A375 (cell line): ENCODE measurements around the gene ZNF142. TPM values are rescaled to one million over a fixed set of nuclear protein-coding genes. Genes with fewer than 3 reads are reported as not detected.

Experiments used
- small RNA-seq: library from RNA; depleted of rRNA; stranded (forward); fragments of <200 nt; gene quantifications from one replicate; pipeline ENCODE3, GENCODE V24; 2014
- total RNA-seq: library from RNA; depleted of rRNA; stranded (reverse); fragments of >200 nt; shearing (Covaris generic); gene quantifications from 2 replicates; pipeline ENCODE4 v1.2.3, GENCODE V29; 2014; rRNA removed

The ZNF142 gene
- 12.0 and 13.4 TPM in 2 replicates for total RNA-seq

GRCh38 chr2:218659258-218659987, at the start of gene ZNF142, which contains the start of gene BCS1L:
TSS of gene ZNF142 (minus strand) at chr2:218659623. CDS start at chr2:218656429, 3,194 bp downstream.
TSS of gene BCS1L (plus strand) at chr2:218659683. CDS start at chr2:218660988, 1,305 bp downstream.

GRCh38 chr2:218671654-218672566, 12.5 kb upstream of the ZNF142 start, which contains the start of the genes RNF25 and STK36:
TSS of gene RNF25 (minus strand) at chr2:218672002. CDS start at chr2:218671970, 32 bp downstream.
TSS of gene STK36 (plus strand) at chr2:218672086. CDS start at chr2:218672830, 744 bp downstream.

DNA sequence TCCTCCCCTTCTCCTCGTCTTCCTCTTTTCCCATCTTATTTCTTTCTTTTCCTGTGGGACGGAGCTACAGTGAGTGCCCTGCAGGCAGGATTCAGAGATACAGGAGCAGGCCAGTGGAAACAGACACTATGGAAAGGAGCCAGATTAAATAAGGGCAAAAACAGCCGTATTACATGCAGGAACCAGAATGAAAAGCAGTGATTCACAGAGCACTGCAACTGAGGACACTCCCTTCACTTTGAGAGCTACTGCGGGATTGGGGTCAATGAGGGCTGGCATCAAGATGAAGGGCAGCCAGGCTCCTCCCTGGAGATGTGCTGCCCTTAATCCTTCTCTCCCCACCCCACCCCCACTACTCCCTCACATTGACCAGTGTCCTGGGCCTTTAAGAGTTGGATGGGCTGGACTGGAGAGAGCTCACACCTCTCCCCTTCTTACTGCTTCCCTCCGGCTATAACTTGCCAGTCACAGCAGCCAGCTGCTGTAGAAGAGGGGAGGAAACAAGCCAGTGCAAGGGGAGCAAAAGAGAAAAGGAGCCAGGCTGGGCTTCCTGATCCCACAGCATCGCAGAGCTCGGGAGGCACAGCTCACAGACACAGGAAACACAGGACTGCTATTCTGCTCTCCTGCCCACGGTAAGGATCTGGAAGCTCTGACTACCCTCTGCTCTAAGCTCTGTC, 51.8 kb downstream of the ZNF142 start, which contains the start of gene PLCD4:
Gene PLCD4 (plus strand): TSS at position 464 of the 680 bp plus-strand sequence. CDS start 7,841 bp downstream, outside the sequence.

Small RNA genes within 50 kb of the gene (small RNA-seq; reads per million reads assigned to genes)
- gene RNU6-136P = not detected

Other genes starting within 250 kb of the ZNF142 start
- not detected in 2 replicates for gene VIL1, start 240.5 kb downstream of the ZNF142 start, total RNA-seq
- 6.3 and 12.0 TPM in 2 replicates for gene USP37, start 91.3 kb downstream of the ZNF142 start, total RNA-seq
- gene CNOT9, start 90.8 kb downstream of the ZNF142 start, total RNA-seq = 40.3 and 42.9 TPM in 2 replicates
- gene PLCD4, start 51.7 kb downstream of the ZNF142 start, total RNA-seq = 1.0 and 3.0 TPM in 2 replicates
- gene BCS1L, start 60 bp upstream of the ZNF142 start, total RNA-seq = 23.8 and 34.9 TPM in 2 replicates
- gene RNF25, start 12.4 kb upstream of the ZNF142 start, total RNA-seq = 21.9 and 32.7 TPM in 2 replicates
- gene STK36, start 12.5 kb upstream of the ZNF142 start, total RNA-seq = 11.4 and 15.2 TPM in 2 replicates
- gene TTLL4, start 51.2 kb upstream of the ZNF142 start, total RNA-seq = 17.5 and 18.7 TPM in 2 replicates
- 5.1 and 5.5 TPM in 2 replicates for gene CYP27A1, start 122.5 kb upstream of the ZNF142 start, total RNA-seq
- gene PRKAG3, start 172.2 kb upstream of the ZNF142 start, total RNA-seq = not detected in 2 replicates
- not detected in 2 replicates for gene WNT6, start 200.2 kb upstream of the ZNF142 start, total RNA-seq
- not detected in 2 replicates for gene WNT10A, start 221.2 kb upstream of the ZNF142 start, total RNA-seq